Measurements from ENCODE around the gene WNT4.

DNA sequence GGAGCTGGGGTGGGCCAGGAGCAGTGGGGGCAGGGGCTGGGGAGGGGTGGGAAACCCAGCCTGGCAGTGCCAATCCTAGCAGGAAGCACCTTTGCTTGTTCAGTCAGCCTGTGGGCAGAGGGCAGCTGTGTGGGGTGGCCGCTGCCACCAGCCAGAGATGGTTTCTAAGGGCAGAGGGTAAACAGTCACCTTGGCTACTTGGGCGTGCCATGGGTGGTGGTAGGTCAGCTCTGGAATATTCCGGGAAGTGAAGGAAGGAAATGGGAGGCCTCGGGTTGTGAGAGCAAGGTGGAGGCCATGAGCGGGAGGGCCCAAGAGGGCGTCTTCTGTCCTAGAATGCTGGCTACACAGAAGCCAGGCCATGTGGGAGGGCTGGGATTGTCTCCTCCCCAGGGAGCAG, 20.7 kb upstream of the WNT4 start:
- TF ChIP-seq CTBP1 (IDR thresholded peaks at IDR 0.05; ENCODE audit: borderline replicate concordance) (no peak), HDGF (IDR thresholded peaks at IDR 0.05; ENCODE audit: borderline replicate concordance) (no peak), ZNF384 (IDR thresholded peaks at IDR 0.05) (no peak)

All from HEK293T (cell line).